NCI-H1694 treated with DMSO at 0.1 percent for 48 hours (cell line): ENCODE data around the gene PDE4D.

Source experiments
- DNase-seq: peaks from one replicate; lab custom pipeline; 2025; lab: John Stamatoyannopoulos, UW

Gene PDE4D

DNA sequence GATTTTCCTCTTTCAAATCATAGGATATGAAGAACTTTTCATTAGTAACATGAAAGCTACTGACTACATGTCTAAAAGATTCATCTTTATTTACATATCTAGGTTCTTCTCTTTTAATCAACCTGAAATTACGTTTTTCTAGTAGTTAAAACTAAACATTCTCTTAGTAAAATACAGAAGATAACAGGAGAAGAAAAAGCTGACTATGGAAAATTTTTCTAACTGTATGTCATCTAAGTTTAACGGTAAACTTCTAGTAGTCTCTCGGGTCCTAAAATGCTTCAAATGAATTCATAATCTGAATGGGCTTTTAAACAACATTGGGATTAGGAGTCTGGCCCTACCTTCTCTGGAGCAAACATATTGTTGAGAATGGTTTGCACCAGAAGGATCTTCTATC, 151.9 kb downstream of the PDE4D start:
- no peak for DNase-seq

- DNase-seq = no peak
These were observed 155.5 kb downstream of the PDE4D start for GRCh38 chr5:59738024-59738423.

DNA sequence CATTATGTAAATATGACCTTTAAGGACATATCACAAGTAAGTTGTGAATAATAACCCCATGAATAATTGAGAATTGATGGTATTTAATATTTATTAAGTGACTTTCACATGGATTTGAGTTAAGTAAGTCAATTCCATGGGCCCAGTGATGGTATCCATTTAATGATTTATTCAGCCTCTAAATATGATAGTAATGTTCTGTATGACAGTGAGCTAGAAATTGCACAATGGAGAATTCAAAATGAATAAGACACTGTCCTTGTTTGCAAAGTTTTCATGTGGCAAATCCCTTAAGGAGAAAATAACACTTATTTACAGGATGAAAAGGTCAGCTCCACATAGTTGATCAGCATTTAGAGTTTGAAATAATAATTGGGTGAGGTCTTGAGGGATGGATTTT, 160.7 kb downstream of the PDE4D start:
- no peak for DNase-seq

DNA sequence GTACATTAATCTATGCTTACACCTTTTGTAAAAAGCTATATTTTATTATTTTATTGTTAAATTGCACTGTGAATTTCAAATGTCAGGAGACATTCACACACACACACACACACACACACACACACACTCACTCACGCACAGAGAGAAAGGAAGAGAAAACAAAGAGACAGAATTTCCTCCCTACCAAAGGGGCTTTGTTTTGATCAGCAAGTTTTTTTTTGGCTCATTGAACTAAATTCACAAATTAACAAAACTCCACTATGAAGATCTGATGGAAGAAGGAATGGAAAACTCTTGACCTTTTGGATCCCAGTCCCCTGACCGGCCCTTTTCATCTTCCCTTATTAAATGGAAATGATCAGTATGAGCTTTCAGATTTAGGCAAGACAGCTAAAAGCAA, 161.2 kb downstream of the PDE4D start:
- DNase-seq = no peak

DNA sequence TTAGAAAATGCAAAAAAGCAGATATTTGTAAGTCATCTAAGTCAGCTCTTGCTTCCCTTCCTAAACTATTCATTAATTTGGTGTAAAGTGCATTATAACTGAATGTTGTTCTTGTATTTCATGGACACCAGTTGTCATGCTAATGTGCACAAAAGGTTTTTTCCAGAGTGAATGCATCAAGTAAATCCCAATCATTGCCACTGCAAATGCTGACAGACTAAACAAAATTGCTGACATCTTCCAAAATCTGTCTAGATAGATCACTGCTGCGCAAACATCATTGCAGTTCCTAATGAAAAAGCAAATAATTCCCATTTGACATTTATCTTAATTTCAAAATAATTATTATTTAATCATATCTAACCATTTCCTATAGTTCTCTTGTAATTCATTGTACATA, 161.7 kb downstream of the PDE4D start:
- no peak for DNase-seq

- no peak for DNase-seq
These were observed 163.7 kb downstream of the PDE4D start for GRCh38 chr5:59729820-59730219.

- no peak for DNase-seq
These were observed 164.2 kb downstream of the PDE4D start for GRCh38 chr5:59729357-59729756.

DNA sequence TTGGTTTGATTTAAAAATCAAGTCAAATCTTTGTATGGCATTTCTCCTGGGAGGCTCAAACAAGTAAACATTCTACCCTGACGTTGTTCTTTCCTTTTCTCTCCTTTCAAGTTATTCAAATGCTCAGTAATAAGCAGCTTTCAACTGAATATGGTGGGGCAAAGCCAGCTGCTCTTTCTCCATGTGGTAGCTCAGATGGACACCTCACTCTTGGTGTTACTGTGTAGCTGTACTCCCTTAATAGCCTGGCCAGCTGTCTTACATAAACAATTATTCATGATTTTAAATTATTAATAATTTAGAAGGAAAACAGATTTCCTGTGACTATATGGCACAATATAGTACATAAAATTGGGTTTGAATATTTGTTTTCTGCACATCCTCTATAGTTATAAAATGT, 165.2 kb downstream of the PDE4D start:
- no peak for DNase-seq

DNA sequence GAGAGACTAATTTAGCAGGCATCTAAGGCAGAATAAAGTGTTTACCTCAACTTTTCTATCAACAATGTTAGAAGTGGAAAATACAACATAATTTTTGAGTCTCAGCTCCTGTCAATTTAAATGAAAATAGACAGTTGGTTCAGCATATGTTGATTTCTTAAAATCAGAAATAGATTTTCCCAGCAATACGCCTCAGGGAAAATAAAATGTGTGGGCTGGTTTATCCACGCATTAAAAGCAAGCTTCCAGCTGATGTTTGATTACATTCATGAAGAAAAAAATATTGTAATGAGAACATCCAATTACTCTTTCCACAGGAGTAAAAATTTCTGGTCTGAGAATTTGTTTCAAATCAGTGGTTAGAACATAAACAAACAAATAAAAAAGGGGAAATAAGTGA, 166.3 kb downstream of the PDE4D start:
- DNase-seq = no peak

DNA sequence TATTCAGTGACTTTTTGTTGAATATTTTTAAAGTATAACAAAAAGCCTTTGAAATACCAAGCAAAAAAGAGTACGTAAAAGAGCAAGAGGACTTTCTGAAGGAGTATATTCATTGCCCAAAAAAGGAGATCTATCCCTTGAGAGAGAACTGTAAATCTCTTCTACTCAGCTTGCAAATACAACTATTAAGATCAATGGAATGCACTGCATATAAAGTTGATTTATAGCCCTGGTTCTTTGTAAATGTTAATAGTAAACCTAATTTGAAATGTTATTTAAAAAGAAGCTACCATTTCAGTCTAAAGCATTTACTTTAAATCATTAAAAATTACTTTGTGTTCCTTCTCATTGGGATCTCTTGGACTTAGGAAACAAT, 168.1 kb downstream of the PDE4D start:
- DNase-seq = no peak

- peak; percentile 45 for DNase-seq
These were observed 168.8 kb downstream of the PDE4D start for GRCh38 chr5:59724482-59725391.

GRCh38 chr5:59722874-59723273, 170.7 kb downstream of the PDE4D start:
- DNase-seq = no peak

- DNase-seq = no peak
These were observed 171.8 kb downstream of the PDE4D start for GRCh38 chr5:59721741-59722140.

DNA sequence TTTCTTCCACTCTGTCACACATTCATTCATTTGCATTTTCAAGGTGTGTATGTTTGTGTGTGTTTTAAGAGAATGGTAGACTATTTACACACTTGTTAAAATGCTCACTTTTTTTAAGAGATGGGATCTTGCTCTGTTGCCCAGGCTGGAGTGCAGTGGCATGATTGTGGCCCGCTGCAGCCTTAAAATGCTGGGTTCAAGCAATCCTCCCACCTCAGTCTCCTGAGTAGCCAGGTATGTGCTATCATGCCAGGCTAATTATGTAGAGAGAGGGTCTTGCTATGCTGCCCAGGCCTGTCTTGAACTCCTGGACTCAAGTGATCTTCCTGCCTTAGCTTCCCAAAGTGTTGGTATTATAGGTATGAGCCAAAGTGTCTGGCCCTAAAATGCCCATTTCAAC, 173.5 kb downstream of the PDE4D start:
- no peak for DNase-seq

DNA sequence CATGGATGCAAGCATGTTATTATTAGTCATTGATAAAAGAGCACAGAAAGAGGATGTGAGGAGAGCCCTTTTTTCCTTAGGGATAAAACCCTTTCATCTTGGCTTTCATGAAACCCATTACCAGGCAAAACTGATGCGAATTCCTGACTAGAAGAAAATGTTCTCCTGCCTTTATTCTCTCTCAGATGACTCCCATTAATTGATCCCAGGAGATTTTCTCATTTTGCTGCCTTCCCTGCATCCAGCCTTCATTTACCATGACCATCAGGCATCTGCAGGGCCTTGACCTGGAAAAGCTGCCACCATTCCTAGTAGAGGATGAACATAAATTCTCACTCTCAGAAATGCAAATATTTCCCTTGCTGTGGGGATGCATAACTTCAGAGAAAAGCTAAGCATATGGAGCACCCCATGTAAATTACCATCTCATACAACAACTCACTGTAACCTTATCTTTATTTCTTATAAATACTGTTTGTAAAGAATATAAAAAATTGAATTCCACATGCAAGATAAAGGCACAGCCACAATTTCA, 176.5 kb downstream of the PDE4D start:
- no peak for DNase-seq

DNA sequence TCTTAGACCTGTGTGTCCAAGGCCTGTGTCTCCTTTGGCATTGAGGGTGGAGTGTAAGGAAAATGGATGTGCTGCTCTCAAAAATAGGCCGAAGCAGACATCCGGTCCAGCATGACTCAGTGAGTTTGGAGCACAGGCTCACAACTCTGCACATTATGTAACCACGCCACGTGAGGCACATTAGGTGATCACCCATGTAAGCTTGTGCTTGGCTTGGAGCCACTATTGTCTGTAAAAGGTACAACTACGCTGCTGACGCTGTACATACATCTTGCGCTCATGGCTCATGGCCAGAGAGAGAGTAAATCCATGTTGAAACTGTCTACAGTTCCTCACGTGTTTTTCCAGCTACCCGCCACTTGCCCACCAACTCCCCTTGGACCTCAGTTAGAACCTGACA, 177.5 kb downstream of the PDE4D start:
- DNase-seq = no peak

DNA sequence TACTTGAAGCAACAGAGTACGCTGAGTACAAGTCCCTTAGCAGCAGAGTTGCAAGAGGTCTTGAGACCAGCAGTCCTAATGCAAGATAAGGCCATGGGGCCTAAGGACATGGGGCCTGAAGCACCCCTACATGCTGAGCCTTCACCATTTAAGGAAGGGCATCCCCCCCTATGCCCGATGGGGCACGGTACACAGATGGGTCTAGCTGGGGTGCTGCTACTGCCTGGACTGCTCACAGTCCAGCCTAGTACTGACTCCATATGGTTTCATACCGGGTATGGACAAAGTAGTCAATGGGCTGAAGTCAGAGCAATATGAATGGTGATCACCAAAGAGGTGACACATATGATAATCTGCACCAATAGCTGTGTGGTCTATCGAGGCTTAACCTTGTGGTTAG, 178.3 kb downstream of the PDE4D start:
- DNase-seq = no peak

- DNase-seq = no peak
These were observed 180.1 kb downstream of the PDE4D start for GRCh38 chr5:59713498-59713844.

DNA sequence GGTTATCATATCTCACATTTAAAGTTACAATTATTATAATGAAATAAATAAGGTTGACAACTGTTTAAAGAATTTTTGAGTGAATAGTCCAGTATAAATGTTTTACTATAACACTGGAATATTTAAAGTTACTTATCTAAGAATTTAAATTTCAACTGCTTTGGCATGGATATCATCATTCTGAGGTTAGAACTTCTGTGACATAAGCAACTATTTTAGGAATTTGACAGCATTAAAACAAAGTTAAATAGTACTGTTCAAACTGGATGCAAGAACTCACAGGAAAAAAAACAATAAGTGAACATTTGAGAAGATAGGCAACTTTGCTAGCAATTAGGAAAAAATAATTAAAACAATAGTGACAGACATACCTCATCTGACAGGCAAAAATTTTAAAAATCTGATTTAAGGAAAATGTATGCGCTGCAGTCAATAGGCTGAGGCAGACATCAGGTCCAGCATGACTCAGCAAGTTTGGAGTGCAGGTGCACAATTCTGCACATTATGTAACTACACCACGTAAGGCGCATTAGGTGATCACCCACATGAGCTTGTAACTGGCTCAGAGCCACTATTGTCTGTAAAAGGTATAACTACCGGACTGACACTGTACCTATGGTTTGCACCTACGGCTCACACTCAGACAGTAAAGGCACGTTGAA, 180.6 kb downstream of the PDE4D start:
- DNase-seq = no peak

- DNase-seq = no peak
These were observed 182.2 kb downstream of the PDE4D start for GRCh38 chr5:59711310-59711709.

DNA sequence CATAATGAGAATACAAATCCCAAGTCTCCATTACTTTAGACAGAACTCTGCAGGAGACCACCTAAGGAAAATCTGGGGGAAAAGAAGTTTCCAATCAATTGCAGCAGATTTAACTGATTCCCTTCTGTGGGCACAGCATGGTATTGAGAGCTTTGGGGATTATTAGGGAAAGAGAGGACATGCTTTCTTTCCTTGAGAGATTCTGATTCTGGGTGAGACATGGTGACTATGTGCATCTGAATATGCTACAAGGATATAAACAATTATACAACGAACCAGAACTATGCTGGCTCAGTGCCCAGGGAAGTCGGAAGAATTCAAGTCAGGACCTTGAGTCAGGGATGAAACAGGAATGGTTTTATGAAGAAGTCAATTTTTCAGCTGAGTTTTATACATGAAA, 183.7 kb downstream of the PDE4D start:
- no peak for DNase-seq

DNA sequence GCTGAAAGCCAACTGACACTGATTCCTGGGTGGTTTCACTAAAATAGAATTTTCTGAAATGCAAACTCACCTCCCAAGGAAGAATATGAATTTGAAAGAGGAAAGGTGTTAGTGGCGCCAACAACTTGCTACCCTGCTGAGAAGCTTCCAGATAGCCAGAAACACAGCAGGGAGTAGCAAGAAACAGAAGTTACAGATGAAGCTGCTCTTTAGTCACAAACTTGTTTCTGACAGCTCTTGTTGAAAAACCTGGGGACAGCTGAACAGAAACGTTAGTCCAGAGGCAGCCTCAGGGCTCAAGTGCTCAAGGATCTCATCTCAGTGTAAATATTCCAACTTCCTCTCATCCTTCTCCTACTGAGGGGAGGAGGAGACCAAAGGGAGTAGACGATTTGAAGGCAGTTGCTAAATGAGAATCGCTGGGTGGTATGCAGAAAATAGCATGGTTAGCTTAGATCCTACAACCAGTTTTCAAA, 184.1 kb downstream of the PDE4D start:
- no peak for DNase-seq

DNA sequence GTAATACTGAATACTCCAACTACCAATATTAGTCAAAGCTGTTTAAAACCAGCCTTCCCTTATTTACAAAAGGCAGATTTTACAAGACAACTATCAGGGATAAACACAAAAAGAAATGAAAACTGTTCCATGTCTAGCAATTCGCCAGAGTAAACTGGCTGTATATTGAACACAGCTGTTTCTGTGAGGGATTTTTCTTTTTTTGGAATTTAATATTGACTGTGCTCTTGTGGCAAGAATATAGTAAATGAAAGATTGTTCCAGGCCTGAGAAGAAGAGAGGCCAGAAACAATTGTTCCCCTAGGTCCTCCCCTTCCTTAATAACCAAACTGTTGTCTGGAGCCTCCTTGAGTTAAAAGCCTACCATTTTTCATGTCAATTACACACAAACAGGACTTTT, 188.6 kb downstream of the PDE4D start:
- no peak for DNase-seq
